SH-SY5Y (cell line): ENCODE data around the gene UVRAG.

Experiments
- GATA2 ChIP-seq: IDR thresholded peaks from 2 replicates; pipeline ENCODE4 v1.6.1; 2011; ENCODE audit warnings: mild to moderate bottlenecking, low read depth, low read length
- GATA3 ChIP-seq: IDR thresholded peaks from 2 replicates; pipeline ENCODE4 v1.6.1; 2011; ENCODE audit warnings: low read depth, mild to moderate bottlenecking, low read length, moderate library complexity

DNA sequence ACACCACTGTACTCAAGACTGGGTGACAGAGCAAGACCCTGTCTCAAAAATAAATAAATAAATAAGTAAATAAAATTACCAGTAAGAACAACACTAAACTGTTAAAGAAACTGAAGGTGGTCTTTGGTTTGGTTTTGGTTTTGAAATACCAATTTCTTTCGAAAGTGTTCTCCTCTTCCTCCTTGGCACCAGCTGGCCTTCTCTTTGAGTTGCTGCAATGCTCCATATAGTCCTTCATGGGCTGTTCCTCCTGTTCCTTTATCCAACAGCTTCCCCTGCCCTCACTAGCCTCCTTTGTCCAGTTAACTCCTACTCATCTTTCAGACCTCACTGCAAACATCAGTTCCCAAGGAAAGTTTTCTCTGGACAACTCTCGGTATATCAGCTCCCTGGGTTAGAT lies 5.0 kb upstream of the UVRAG start:
- no peak for TF ChIP-seq GATA3
- TF ChIP-seq GATA2: no peak
